ENCODE measurements around the gene GBE1.

DNA sequence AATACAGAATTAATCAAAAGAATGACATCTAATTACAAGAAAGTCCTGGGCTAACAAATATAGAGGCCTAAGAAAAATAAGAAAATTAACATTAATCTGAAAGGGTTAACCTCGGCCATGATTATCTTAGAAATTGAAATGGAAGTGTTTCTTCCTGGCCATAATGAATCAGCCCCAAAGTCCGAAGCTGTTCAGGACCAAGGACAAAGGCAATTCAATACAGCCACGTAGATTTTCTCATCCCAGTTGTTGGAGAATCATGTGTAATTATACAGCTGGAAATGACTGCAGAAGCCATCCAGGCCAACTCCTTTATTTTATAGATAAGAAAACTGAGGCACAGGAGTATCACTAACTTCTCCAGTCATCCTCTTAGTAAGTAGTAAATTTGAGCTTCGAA, 38.0 kb upstream of the GBE1 start:
- TF ChIP-seq, protein P1, sequence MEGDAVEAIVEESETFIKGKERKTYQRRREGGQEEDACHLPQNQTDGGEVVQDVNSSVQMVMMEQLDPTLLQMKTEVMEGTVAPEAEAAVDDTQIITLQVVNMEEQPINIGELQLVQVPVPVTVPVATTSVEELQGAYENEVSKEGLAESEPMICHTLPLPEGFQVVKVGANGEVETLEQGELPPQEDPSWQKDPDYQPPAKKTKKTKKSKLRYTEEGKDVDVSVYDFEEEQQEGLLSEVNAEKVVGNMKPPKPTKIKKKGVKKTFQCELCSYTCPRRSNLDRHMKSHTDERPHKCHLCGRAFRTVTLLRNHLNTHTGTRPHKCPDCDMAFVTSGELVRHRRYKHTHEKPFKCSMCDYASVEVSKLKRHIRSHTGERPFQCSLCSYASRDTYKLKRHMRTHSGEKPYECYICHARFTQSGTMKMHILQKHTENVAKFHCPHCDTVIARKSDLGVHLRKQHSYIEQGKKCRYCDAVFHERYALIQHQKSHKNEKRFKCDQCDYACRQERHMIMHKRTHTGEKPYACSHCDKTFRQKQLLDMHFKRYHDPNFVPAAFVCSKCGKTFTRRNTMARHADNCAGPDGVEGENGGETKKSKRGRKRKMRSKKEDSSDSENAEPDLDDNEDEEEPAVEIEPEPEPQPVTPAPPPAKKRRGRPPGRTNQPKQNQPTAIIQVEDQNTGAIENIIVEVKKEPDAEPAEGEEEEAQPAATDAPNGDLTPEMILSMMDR (IDR thresholded peaks at IDR 0.05) = no peak
- TF ChIP-seq EZH2phosphoT487 (IDR thresholded peaks at IDR 0.05) = no peak

Data from neural progenitor cell (in vitro differentiated cells).